Thyroid gland (tissue), 4 donors: ENCODE results near the gene NOS1AP.

ENCODE experiments used
- POLR2A ChIP-seq, 2 donors: fragments of 450-650 bp; IDR thresholded peaks; one replicate each; pipeline ENCODE4 v1.6.1; 2017; ENCODE audit warnings: antibody characterized with exemption in 2 of 2, mild to moderate bottlenecking in 2 of 2, moderate library complexity in 1 of 2
- TF ChIP-seq, protein P1 (sequence below), 6 experiments: fragments of 200-600 bp in 3 of 6; fragments of 450-650 bp in 3 of 6; sonication (generic) in 3 of 6; IDR thresholded peaks; one replicate each; pipeline ENCODE4 v1.5.1; 2016 to 2019; ENCODE audit warnings: antibody characterized with exemption in 6 of 6, mild to moderate bottlenecking in 2 of 6, inconsistent platforms in 1 of 6, moderate library complexity in 1 of 6

GRCh38 chr1:162407539-162407938, 338.0 kb downstream of the NOS1AP start:
- no peak for TF ChIP-seq POLR2A (IDR thresholded peaks at IDR 0.05)
- TF ChIP-seq, protein P1, sequence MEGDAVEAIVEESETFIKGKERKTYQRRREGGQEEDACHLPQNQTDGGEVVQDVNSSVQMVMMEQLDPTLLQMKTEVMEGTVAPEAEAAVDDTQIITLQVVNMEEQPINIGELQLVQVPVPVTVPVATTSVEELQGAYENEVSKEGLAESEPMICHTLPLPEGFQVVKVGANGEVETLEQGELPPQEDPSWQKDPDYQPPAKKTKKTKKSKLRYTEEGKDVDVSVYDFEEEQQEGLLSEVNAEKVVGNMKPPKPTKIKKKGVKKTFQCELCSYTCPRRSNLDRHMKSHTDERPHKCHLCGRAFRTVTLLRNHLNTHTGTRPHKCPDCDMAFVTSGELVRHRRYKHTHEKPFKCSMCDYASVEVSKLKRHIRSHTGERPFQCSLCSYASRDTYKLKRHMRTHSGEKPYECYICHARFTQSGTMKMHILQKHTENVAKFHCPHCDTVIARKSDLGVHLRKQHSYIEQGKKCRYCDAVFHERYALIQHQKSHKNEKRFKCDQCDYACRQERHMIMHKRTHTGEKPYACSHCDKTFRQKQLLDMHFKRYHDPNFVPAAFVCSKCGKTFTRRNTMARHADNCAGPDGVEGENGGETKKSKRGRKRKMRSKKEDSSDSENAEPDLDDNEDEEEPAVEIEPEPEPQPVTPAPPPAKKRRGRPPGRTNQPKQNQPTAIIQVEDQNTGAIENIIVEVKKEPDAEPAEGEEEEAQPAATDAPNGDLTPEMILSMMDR (IDR thresholded peaks at IDR 0.05): no peak
